AG04450 (cell line): ENCODE measurements around the gene WWOX. TPM values are rescaled to one million over a fixed set of nuclear protein-coding genes. Genes with fewer than 3 reads are reported as not detected.

ENCODE experiments used
- CTCF ChIA-PET: fragments of 300-600, 350-600 bp; formaldehyde crosslinking; extraction: SDS; loops from one replicate; lab custom pipeline; 2022; ENCODE audit warnings: antibody characterized with exemption, inconsistent platforms; lab: Charles Lee
- POLR2A ChIA-PET: fragments of 350-600 bp; formaldehyde crosslinking; extraction: SDS; loops from one replicate; lab custom pipeline; 2021; ENCODE audit warnings: antibody characterized with exemption, inconsistent platforms; lab: Yijun Ruan, JAX
- DNase-seq: peaks from one replicate; pipeline ENCODE4 v3.0.0-alpha.2; 2011; ENCODE audit warnings: low read depth, low spot score
- H3K27ac ChIP-seq: one replicate; pipeline ENCODE4 v1.5.1; 2012; ENCODE audit warnings: low read depth, low read length, control low read depth
- H3K27me3 ChIP-seq: one replicate; pipeline ENCODE4 v1.6.0; 2012; ENCODE audit warnings: low read length; ENCODE audit not compliant: control insufficient read depth, insufficient read depth
- H3K4me3 ChIP-seq: 2 replicates; pipeline ENCODE4 v1.5.1; 2011; ENCODE audit warnings: mild to moderate bottlenecking, low read depth, low read length, control low read depth
- H3K9me3 ChIP-seq: 2 replicates; pipeline ENCODE4 v1.5.1; 2012; ENCODE audit warnings: low read length; ENCODE audit not compliant: control insufficient read depth, insufficient read depth
- polyA plus RNA-seq: library from polyadenylated mRNA; depleted of rRNA; stranded (reverse); fragments of >200 nt; gene quantifications from 2 replicates; pipeline ENCODE4 v1.2.3, GENCODE V29; 2011
- TF ChIP-seq, protein P1 (sequence below): IDR thresholded peaks from 2 replicates; pipeline ENCODE4 v1.5.1; 2011; ENCODE audit warnings: low read depth, low read length, control low read depth, inconsistent platforms

WWOX gene
- polyA plus RNA-seq, 1 experiment = 2.1 TPM

DNA sequence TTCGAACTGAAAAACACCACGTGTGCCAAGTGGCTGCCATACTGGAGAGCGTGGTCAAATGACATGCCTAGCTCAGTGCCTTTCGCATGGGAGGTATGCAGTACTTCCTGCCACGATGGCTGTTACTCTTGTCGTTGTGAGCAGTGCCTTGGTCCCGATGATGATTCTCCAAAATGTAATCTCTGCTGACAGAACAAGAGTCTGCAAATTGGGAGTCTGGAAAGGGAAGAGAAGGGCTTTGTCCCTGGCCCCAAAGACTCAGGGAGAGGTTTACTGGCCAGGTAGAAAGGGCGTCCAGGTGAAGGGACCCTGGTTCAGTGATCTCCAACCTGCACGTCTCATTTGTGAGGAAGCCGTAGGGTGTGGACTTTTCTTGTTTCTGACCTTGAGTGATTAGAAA is 336.6 kb downstream of the WWOX start:
- TF ChIP-seq, protein P1, sequence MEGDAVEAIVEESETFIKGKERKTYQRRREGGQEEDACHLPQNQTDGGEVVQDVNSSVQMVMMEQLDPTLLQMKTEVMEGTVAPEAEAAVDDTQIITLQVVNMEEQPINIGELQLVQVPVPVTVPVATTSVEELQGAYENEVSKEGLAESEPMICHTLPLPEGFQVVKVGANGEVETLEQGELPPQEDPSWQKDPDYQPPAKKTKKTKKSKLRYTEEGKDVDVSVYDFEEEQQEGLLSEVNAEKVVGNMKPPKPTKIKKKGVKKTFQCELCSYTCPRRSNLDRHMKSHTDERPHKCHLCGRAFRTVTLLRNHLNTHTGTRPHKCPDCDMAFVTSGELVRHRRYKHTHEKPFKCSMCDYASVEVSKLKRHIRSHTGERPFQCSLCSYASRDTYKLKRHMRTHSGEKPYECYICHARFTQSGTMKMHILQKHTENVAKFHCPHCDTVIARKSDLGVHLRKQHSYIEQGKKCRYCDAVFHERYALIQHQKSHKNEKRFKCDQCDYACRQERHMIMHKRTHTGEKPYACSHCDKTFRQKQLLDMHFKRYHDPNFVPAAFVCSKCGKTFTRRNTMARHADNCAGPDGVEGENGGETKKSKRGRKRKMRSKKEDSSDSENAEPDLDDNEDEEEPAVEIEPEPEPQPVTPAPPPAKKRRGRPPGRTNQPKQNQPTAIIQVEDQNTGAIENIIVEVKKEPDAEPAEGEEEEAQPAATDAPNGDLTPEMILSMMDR = no peak
- CTCF ChIA-PET = no interaction called here
- POLR2A ChIA-PET = no interaction called here

DNA sequence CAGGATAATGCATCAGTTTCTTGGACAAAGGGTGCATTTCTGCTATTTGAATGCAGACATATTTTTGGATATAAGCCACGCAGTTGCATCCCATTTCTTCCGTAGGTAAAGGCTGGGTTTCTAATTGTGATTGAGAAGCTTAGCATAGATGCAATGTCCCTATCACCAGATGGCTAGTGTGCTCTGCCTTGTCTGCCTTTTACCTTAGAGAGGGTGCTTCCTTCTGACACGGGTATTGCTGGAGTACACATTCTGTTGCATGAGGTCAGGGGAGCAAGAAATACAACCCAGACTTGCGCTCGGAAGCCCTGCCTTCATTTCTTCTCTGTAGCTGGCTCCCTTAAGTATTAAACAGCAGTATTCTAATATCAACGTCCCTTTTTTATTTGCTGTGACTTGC is 337.4 kb downstream of the WWOX start:
- peaks cover 36% of the 10 kb centered on the region for H3K9me3 ChIP-seq
- H3K4me3 ChIP-seq = no peak overlapping the region
- DNase-seq = no peak
- CTCF ChIA-PET = no interaction called here
- POLR2A ChIA-PET = no interaction called here
- TF ChIP-seq, protein P1 = no peak
- H3K27me3 ChIP-seq = no peaks in the 10 kb centered on the region
- H3K27ac ChIP-seq = no peak overlapping the region

More for the DNA sequence above, 336.6 kb downstream of the WWOX start:
- no peaks in the 10 kb centered on the region for H3K27me3 ChIP-seq
- H3K27ac ChIP-seq = no peak overlapping the region
- no peak overlapping the region for H3K4me3 ChIP-seq
- no peak for DNase-seq
- H3K9me3 ChIP-seq = peaks cover 30% of the 10 kb centered on the region

DNA sequence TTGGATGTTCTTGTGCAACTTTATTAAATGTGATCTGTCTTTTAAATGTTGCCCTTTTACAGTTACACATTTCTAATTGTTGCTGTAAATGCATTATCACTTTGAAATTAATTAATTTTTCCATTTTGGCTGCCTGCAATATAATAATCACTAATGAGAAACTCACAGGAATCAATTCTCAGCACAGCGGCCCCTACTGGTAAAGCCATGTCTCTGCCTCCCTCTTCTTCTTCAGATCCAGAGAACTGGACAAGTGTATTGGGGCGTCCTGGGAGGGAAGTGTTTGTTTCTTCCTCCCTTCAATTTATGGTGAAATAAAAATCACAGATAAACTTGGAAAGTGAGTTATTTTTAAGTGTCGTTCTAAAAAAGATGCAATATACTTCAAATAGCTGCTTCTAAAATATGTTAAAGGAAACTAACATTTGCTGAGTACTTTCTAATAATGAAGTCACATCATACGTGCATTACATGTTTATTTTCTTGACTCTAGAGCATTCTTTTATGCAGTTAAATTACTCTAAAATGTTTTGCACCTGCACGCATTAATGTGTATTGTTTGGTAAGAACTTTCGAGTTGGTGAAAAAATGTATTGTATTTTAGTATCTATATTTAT is 338.0 kb downstream of the WWOX start:
- TF ChIP-seq, protein P1 = peak; percentile 39
- Histone ChIP-seq H3K4me3 (no peak overlapping the region), H3K27ac (no peak overlapping the region), H3K9me3 (peaks cover 35% of the 10 kb centered on the region), H3K27me3 (no peaks in the 10 kb centered on the region)
- CTCF ChIA-PET = interaction anchor here (0.6 kb wide), 1 partner anchor 1896 kb away, joined by 3 read pairs; no protein-coding TSS in a partner anchor
- no peak for DNase-seq
- POLR2A ChIA-PET = no interaction called here

DNA sequence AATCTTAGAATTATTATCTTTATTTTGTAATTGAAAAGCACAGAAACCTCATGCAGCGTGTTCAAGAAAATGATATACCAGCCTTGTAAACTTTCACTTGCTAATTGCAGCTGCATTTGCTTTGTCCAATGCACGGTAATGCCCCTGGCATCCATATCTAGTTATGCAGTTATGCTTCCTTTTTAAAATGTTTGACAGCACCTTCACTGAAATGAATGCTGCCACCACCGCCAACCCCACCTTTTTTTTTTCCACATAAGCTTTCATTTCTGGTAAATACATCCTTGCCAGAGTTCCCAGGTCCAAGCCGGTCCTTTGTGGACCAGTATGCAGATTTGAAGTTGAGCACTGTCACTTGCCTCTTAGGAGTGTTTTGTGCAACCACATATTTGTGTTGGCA is 338.8 kb downstream of the WWOX start:
- H3K4me3 ChIP-seq = no peak overlapping the region
- CTCF ChIA-PET = interaction anchor here (0.6 kb wide), 2 partner anchors 1118 to 1897 kb away, joined by 3 to 4 read pairs; no protein-coding TSS in a partner anchor
- H3K27ac ChIP-seq = no peak overlapping the region
- TF ChIP-seq, protein P1 = no peak
- peaks cover 40% of the 10 kb centered on the region for H3K9me3 ChIP-seq
- no peak for DNase-seq
- no peaks in the 10 kb centered on the region for H3K27me3 ChIP-seq
- POLR2A ChIA-PET = no interaction called here

DNA sequence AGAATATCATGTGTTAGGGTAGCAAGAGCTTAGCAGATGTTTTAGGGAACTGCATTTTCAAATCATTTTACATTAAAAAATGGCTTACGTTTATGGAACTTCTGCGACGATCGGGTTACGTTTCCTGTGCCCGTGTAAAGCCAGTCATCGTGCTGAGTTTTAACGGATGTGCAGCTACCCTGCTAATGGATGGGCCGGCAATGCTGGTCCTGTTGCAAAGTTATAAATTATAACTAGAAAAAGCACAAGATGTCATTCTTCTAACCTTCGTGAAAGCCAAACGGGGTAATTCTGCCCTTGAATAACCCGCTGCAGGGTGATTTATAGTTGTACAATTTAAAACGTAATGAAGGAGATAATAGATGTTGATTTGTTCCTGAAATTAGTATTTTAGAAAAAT is 339.2 kb downstream of the WWOX start:
- CTCF ChIA-PET = interaction anchor here (0.6 kb wide), 1 partner anchor 1117 kb away, joined by 4 read pairs; no protein-coding TSS in a partner anchor
- POLR2A ChIA-PET = no interaction called here
- no peak for DNase-seq
- no peak overlapping the region for H3K4me3 ChIP-seq
- no peak overlapping the region for H3K27ac ChIP-seq
- no peaks in the 10 kb centered on the region for H3K27me3 ChIP-seq
- H3K9me3 ChIP-seq = peaks cover 40% of the 10 kb centered on the region
- TF ChIP-seq, protein P1 = no peak
